SU-DHL-6 (cell line): ENCODE data around the gene C12orf75.

Source experiments
- H2AFZ ChIP-seq: fragments of 200-600 bp; sonication (generic); 2 replicates; pipeline ENCODE4 v1.6.1; 2014; ENCODE audit warnings: low read depth, mild to moderate bottlenecking, moderate library complexity, mixed read lengths, antibody characterized with exemption, low read length; ENCODE audit not compliant: severe bottlenecking
- H3F3A ChIP-seq: fragments of 200-600 bp; shearing (Covaris generic); 2 replicates; pipeline ENCODE4 v1.6.0; 2016; ENCODE audit warnings: antibody characterized with exemption, mild to moderate bottlenecking; ENCODE audit not compliant: insufficient read depth
- H3K27ac ChIP-seq: fragments of 200-600 bp; sonication (generic); 2 replicates; pipeline ENCODE4 v1.5.1; 2016; ENCODE audit warnings: low read depth, mild to moderate bottlenecking, low read length, moderate library complexity, mixed read lengths
- H3K27me3 ChIP-seq: fragments of 200-600 bp; sonication (generic), shearing (Covaris generic); 2 replicates; pipeline ENCODE4 v1.6.0; 2014; ENCODE audit warnings: mild to moderate bottlenecking, low read length
- H3K36me3 ChIP-seq: fragments of 200-600 bp; sonication (generic); 2 replicates; pipeline ENCODE4 v1.6.1; 2014; ENCODE audit warnings: mild to moderate bottlenecking, low read length, mixed read lengths
- H3K4me2 ChIP-seq: fragments of 300-600, 200-600 bp; shearing (Covaris generic), sonication (generic); 2 replicates; pipeline ENCODE4 v1.6.0; 2014; ENCODE audit warnings: low read length, low read depth, mild to moderate bottlenecking; ENCODE audit not compliant: poor library complexity, severe bottlenecking
- H3K4me3 ChIP-seq: fragments of 200-600 bp; sonication (generic); 2 replicates; pipeline ENCODE4 v1.5.1; 2014; ENCODE audit warnings: antibody characterized with exemption, low read length, mild to moderate bottlenecking, mixed read lengths; ENCODE audit not compliant: insufficient read depth, poor library complexity, severe bottlenecking
- H3K79me2 ChIP-seq: fragments of 200-600 bp; sonication (generic); 2 replicates; pipeline ENCODE4 v1.6.1; 2014; ENCODE audit warnings: mild to moderate bottlenecking, low read length, moderate library complexity; ENCODE audit not compliant: insufficient read depth
- H3K9ac ChIP-seq: fragments of 200-600 bp; sonication (generic); 2 replicates; pipeline ENCODE4 v1.7.0; 2014; ENCODE audit warnings: mild to moderate bottlenecking, low read length
- H3K9me2 ChIP-seq: fragments of 200-600 bp; sonication (generic); replicated peaks from 2 replicates; pipeline ENCODE4 v1.6.1; 2014; ENCODE audit warnings: low read length; ENCODE audit not compliant: insufficient read depth
- H3K9me3 ChIP-seq: fragments of 200-600 bp; sonication (generic); 2 replicates; pipeline ENCODE4 v1.6.1; 2014; ENCODE audit warnings: low read length, mixed read lengths; ENCODE audit not compliant: insufficient read depth
- H4K20me1 ChIP-seq: fragments of 200-600 bp; sonication (generic); 2 replicates; pipeline ENCODE4 v1.6.1; 2014; ENCODE audit warnings: low read depth, mild to moderate bottlenecking, antibody characterized with exemption, low read length, moderate library complexity, mixed read lengths
- CTCF ChIP-seq: fragments of 200-600 bp; sonication (generic); IDR thresholded peaks from one replicate; pipeline ENCODE4 v1.5.1; 2017; ENCODE audit warnings: antibody characterized with exemption, mild to moderate bottlenecking, low read length, moderate library complexity; ENCODE audit not compliant: insufficient read depth, poor library complexity, severe bottlenecking
- EZH2phosphoT487 ChIP-seq: fragments of 200-600 bp; sonication (generic), shearing (Covaris generic); conservative IDR thresholded peaks from 2 replicates; pipeline ENCODE4 v1.6.1; 2018; ENCODE audit warnings: mild to moderate bottlenecking, antibody characterized with exemption, low read length, moderate library complexity, mixed read lengths

The C12orf75 gene

GRCh38 chr12:105409279-105409678 is 78.8 kb downstream of the C12orf75 start:
- Histone ChIP-seq H3K4me3 (no peak overlapping the region), H3K36me3 (no peaks in the 10 kb centered on the region), H3F3A (no peaks in the 10 kb centered on the region), H3K9me2 (no peaks in the 10 kb centered on the region), H3K9me3 (no peaks in the 10 kb centered on the region), H3K79me2 (no peaks in the 10 kb centered on the region), H2AFZ (no peak overlapping the region), H4K20me1 (no peaks in the 10 kb centered on the region), H3K9ac (no peak overlapping the region), H3K4me2 (no peak overlapping the region), H3K27ac (no peak overlapping the region), H3K27me3 (no peaks in the 10 kb centered on the region)
- TF ChIP-seq CTCF, result no peak
- TF ChIP-seq EZH2phosphoT487, result no peak

GRCh38 chr12:105409801-105410471 is 79.4 kb downstream of the C12orf75 start:
- Histone ChIP-seq H3K27me3 (no peaks in the 10 kb centered on the region), H3K4me3 (no peak overlapping the region)

GRCh38 chr12:105413911-105414487 is 83.5 kb downstream of the C12orf75 start:
- H4K20me1 ChIP-seq, result no peaks in the 10 kb centered on the region
- no peak for TF ChIP-seq CTCF
- no peak for TF ChIP-seq EZH2phosphoT487
- no peaks in the 10 kb centered on the region for H3K9me2 ChIP-seq
- no peak overlapping the region for H3K9ac ChIP-seq
- H3K9me3 ChIP-seq, result no peaks in the 10 kb centered on the region
- H3K4me2 ChIP-seq, result no peak overlapping the region
- no peak overlapping the region for H3K27ac ChIP-seq
- no peak overlapping the region for H2AFZ ChIP-seq
- H3K36me3 ChIP-seq, result no peaks in the 10 kb centered on the region
- H3K4me3 ChIP-seq, result no peak overlapping the region
- no peaks in the 10 kb centered on the region for H3K79me2 ChIP-seq
- no peaks in the 10 kb centered on the region for H3K27me3 ChIP-seq
- no peaks in the 10 kb centered on the region for H3F3A ChIP-seq

More at GRCh38 chr12:105409801-105410471, 79.4 kb downstream of the C12orf75 start:
- Histone ChIP-seq H3K9me3 (no peaks in the 10 kb centered on the region), H3K4me2 (no peak overlapping the region), H2AFZ (no peak overlapping the region), H3K9me2 (no peaks in the 10 kb centered on the region), H3F3A (no peaks in the 10 kb centered on the region), H3K36me3 (no peaks in the 10 kb centered on the region), H3K9ac (no peak overlapping the region), H3K79me2 (no peaks in the 10 kb centered on the region), H3K27ac (no peak overlapping the region), H4K20me1 (no peaks in the 10 kb centered on the region)
- no peak for TF ChIP-seq EZH2phosphoT487
- no peak for TF ChIP-seq CTCF
